B cell (primary cell): ENCODE data around the gene PINK1. TPM values are rescaled to one million over a fixed set of nuclear protein-coding genes. Genes with fewer than 3 reads are reported as not detected.

ENCODE experiments used
- ATAC-seq: fragments of 200-7000 bp; cut with Tn5 transposase; one replicate; pipeline ENCODE4 v1.10.0; 2021; ENCODE audit warnings: low read depth, mild to moderate bottlenecking, moderate number of reproducible peaks, moderate library complexity
- CTCF ChIA-PET: fragments of 350-600 bp; sonication (Branson Sonifier 250); formaldehyde crosslinking; loops from one replicate; lab custom pipeline; 2021; ENCODE audit warnings: antibody characterized with exemption, inconsistent platforms; lab: Charles Lee
- POLR2A ChIA-PET: fragments of 350-600 bp; sonication (Branson Sonifier 250); formaldehyde crosslinking; loops from one replicate; lab custom pipeline; 2021; ENCODE audit warnings: antibody characterized with exemption; lab: Charles Lee
- DNase-seq: peaks from one replicate; pipeline ENCODE4 v3.0.0; 2013
- H2AFZ ChIP-seq: 2 replicates; pipeline ENCODE4 v1.6.1; 2012; ENCODE audit warnings: mild to moderate bottlenecking, low read depth, low read length; ENCODE audit not compliant: insufficient read depth, poor library complexity, severe bottlenecking
- H3K27ac ChIP-seq, 2 donors: 1 replicate in 1 of 2; 2 replicates in 1 of 2; pipeline ENCODE4 v1.5.1; 2012 to 2013; ENCODE audit warnings: low read length in 2 of 2, mild to moderate bottlenecking in 2 of 2, moderate library complexity in 1 of 2
- H3K27me3 ChIP-seq, 4 experiments: fragments of 200-600 bp in 1 of 4; sonication (generic) in 1 of 4; replicated peaks in 1 of 4; 1 replicate in 2 of 4; 2 replicates in 2 of 4; pipeline versions ENCODE4 v1.6.1 to v1.7.0; 2013 to 2016; ENCODE audit warnings: low read length in 3 of 4, mild to moderate bottlenecking in 2 of 4, mixed read lengths in 1 of 4, moderate library complexity in 1 of 4; ENCODE audit not compliant: insufficient read depth in 4 of 4, control insufficient read depth in 3 of 4; ENCODE audit errors: control extremely low read depth in 1 of 4
- H3K36me3 ChIP-seq, 2 experiments: replicated peaks in 1 of 2; 1 replicate in 1 of 2; 2 replicates in 1 of 2; pipeline versions ENCODE4 v1.6.1 to v1.7.1; 2013; ENCODE audit warnings: low read length in 1 of 2; ENCODE audit not compliant: insufficient read depth in 2 of 2, control insufficient read depth in 1 of 2; ENCODE audit errors: control extremely low read depth in 1 of 2, extremely low read depth in 1 of 2
- H3K4me1 ChIP-seq, 2 donors: fragments of 200-600 bp in 1 of 2; sonication (generic) in 1 of 2; 1 replicate in 1 of 2; 2 replicates in 1 of 2; pipeline versions ENCODE4 v1.5.1 to v1.6.1; 2013 to 2017; ENCODE audit warnings: low read length in 2 of 2; ENCODE audit not compliant: control insufficient read depth in 2 of 2, insufficient read depth in 2 of 2
- H3K4me2 ChIP-seq: replicated peaks from 2 replicates; pipeline ENCODE3; 2012; ENCODE audit warnings: mild to moderate bottlenecking, low read depth, low read length; ENCODE audit not compliant: poor library complexity, severe bottlenecking
- H3K4me3 ChIP-seq, 5 experiments: fragments of 200-600 bp in 1 of 5; sonication (generic) in 1 of 5; 1 replicate in 3 of 5; 2 replicates in 2 of 5; pipeline versions ENCODE4 v1.5.1 to v1.7.0; 2011 to 2016; ENCODE audit warnings: low read length in 4 of 5, mild to moderate bottlenecking in 4 of 5, low read depth in 2 of 5, control low read depth in 1 of 5, moderate library complexity in 1 of 5; ENCODE audit not compliant: insufficient read depth in 1 of 5; ENCODE audit errors: control extremely low read depth in 1 of 5, extremely low read depth in 1 of 5
- H3K79me2 ChIP-seq: fragments of 200-600 bp; sonication (generic); one replicate; pipeline ENCODE4 v1.6.0; 2016; ENCODE audit warnings: low read length; ENCODE audit not compliant: control insufficient read depth, insufficient read depth
- H3K9ac ChIP-seq: fragments of 200-600 bp; sonication (generic); 2 replicates; pipeline ENCODE4 v1.6.1; 2017; ENCODE audit warnings: mild to moderate bottlenecking, low read length, moderate library complexity
- H3K9me3 ChIP-seq, 3 donors: one replicate each; pipeline versions ENCODE4 v1.6.1 to v1.7.1; 2013; ENCODE audit warnings: low read length in 2 of 3; ENCODE audit not compliant: control insufficient read depth in 2 of 3, insufficient read depth in 1 of 3; ENCODE audit errors: control extremely low read depth in 1 of 3
- H4K20me1 ChIP-seq: 2 replicates; pipeline ENCODE4 v1.6.0; 2012; ENCODE audit warnings: mild to moderate bottlenecking, low read length; ENCODE audit not compliant: insufficient read depth, control insufficient read depth, poor library complexity, severe bottlenecking
- H3K27ac Mint-ChIP-seq: one replicate; pipeline ENCODE4 v1.8.0; 2021; ENCODE audit warnings: mixed read lengths
- H3K27me3 Mint-ChIP-seq: one replicate; pipeline ENCODE4 v1.8.0; 2021; ENCODE audit warnings: mixed read lengths
- H3K4me1 Mint-ChIP-seq: one replicate; pipeline ENCODE4 v1.8.0; 2021; ENCODE audit warnings: mixed read lengths
- H3K4me3 Mint-ChIP-seq: one replicate; pipeline ENCODE4 v1.8.0; 2021; ENCODE audit warnings: mixed read lengths
- H3K9me3 Mint-ChIP-seq: one replicate; pipeline ENCODE4 v1.8.0; 2022; ENCODE audit warnings: mixed read lengths; ENCODE audit not compliant: insufficient read depth
- EZH2 ChIP-seq: IDR thresholded peaks from 2 replicates; pipeline ENCODE4 v1.6.1; 2012; ENCODE audit warnings: borderline replicate concordance, low read depth, mild to moderate bottlenecking, moderate library complexity, low read length; ENCODE audit not compliant: insufficient read depth, poor library complexity, severe bottlenecking
- WGBS: methylation state at CpG from one replicate; pipeline ENCODE4 v1.1.5; 2013; ENCODE audit warnings: missing lambda C conversion rate; ENCODE audit not compliant: insufficient coverage; 5-methylcytosine and 5-hydroxymethylcytosine counted together
- intact Hi-C: fragments of 100-400 bp; cut with micrococcal nuclease; formaldehyde crosslinking; loops from one replicate; pipeline ENCODE4 v1.10.0; 2022
- polyA plus RNA-seq: library from polyadenylated mRNA; depleted of rRNA; stranded (reverse); fragments of >200 nt; gene quantifications from 2 replicates; pipeline ENCODE4 v1.2.3, GENCODE V29; 2012
- total RNA-seq, 2 donors: library from RNA; stranded (reverse); fragments of 120-200 nt in 1 of 2; gene quantifications; 1 replicate in 1 of 2; 2 replicates in 1 of 2; pipeline versions ENCODE4 v1.2.3 to v1.2.4, GENCODE V29; 2013 to 2022
- TF ChIP-seq, protein P1 (sequence below): fragments of 200-600 bp; IDR thresholded peaks from one replicate; pipeline ENCODE4 v1.8.0; 2022; ENCODE audit warnings: antibody characterized with exemption, mild to moderate bottlenecking

The PINK1 gene
- total and polyA plus RNA-seq, 2 donors (not counting 1 experiment from before 2014, with no cell fraction given): 5.8 to 14.3 TPM

DNA sequence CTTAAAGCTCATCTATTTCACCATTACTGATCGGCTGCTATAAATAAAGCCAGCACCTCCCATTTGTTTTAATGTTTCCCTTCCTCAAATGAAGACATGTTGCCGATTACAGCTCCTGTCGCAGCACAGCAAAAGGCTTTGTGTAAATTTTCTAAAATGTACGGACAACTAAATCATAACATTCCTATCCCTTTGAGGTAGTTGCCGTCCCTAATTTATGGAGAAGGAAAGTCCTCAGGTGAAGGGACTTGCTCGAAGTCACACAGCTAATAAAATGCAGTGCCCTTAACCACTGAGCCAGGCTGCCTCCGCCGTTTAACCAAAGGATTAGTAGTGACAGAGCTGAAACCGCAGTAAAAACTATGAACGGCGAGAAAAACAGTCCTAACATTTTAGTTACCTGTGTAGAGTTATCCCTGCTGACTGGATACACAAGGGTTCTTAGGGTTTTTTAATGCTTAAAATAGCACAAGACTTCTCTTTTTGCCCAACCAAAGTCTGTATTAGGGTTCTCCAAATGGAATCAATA is 871 bp downstream of the PINK1 start:
- ChIA-PET CTCF (interaction anchor here (0.6 to 3.2 kb wide), 12 partner anchors 9 to 510 kb away, joined by 3 to 21 read pairs (median 4); partner anchors contain the start of genes DDOST and MUL1), POLR2A (interaction anchor here (0.6 to 1.5 kb wide), 5 partner anchors 27 to 752 kb away, joined by 3 to 5 read pairs (median 3); partner anchors contain the start of genes DDOST, MUL1 and OTUD3)
- Histone ChIP-seq H3K36me3 (peaks cover 0 to 2% of the 10 kb centered on the region in 2 experiments), H3K9ac (peak overlapping the region; percentile 69), H3K4me1 (peaks cover 8 to 16% of the 10 kb centered on the region in 2 donors), H3K4me2 (peak overlapping the region; percentile 100), H2AFZ (peak overlapping the region; percentile 100), H4K20me1 (no peaks in the 10 kb centered on the region), H3K27ac (peak overlapping the region; percentile 48 to 59), H3K9me3 (no peaks in the 10 kb centered on the region), H3K4me3 (peak overlapping the region; percentile 56 to 98 (median 90)), H3K27me3 (no peaks in the 10 kb centered on the region), H3K79me2 (no peaks in the 10 kb centered on the region)
- Mint-ChIP-seq H3K4me3 (peak overlapping the region; percentile 93), H3K4me1 (peaks cover 14% of the 10 kb centered on the region), H3K27me3 (no peaks in the 10 kb centered on the region), H3K27ac (peak overlapping the region; percentile 85), H3K9me3 (peaks cover under 1% of the 10 kb centered on the region)
- WGBS: 0% methylated on average over 4 of the region's 11 CpGs
- TF ChIP-seq, protein P1, sequence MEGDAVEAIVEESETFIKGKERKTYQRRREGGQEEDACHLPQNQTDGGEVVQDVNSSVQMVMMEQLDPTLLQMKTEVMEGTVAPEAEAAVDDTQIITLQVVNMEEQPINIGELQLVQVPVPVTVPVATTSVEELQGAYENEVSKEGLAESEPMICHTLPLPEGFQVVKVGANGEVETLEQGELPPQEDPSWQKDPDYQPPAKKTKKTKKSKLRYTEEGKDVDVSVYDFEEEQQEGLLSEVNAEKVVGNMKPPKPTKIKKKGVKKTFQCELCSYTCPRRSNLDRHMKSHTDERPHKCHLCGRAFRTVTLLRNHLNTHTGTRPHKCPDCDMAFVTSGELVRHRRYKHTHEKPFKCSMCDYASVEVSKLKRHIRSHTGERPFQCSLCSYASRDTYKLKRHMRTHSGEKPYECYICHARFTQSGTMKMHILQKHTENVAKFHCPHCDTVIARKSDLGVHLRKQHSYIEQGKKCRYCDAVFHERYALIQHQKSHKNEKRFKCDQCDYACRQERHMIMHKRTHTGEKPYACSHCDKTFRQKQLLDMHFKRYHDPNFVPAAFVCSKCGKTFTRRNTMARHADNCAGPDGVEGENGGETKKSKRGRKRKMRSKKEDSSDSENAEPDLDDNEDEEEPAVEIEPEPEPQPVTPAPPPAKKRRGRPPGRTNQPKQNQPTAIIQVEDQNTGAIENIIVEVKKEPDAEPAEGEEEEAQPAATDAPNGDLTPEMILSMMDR: no peak
- no peak for TF ChIP-seq EZH2
- DNase-seq: no peak
- intact Hi-C loops: loop anchor here (1.0 to 5.0 kb wide), 3 partner anchors 127 to 1818 kb away; partner anchors contain the start of gene ZBTB40
- ATAC-seq: no peak

- Mint-ChIP-seq H3K27me3 (no peaks in the 10 kb centered on the region), H3K4me1 (peaks cover 14% of the 10 kb centered on the region), H3K9me3 (no peaks in the 10 kb centered on the region), H3K27ac (peak overlapping the region; percentile 85), H3K4me3 (peak overlapping the region; percentile 93)
- TF ChIP-seq, protein P1: no peak
- no peak for TF ChIP-seq EZH2
- H3K4me2 ChIP-seq: peak overlapping the region; percentile 100
- peak overlapping the region; percentile 100 for H2AFZ ChIP-seq
- DNase-seq (no peak), ATAC-seq (no peak)
- peaks cover 8 to 16% of the 10 kb centered on the region in 2 donors for H3K4me1 ChIP-seq
- peaks cover 0 to 2% of the 10 kb centered on the region in 2 experiments for H3K36me3 ChIP-seq
- CTCF ChIA-PET: interaction anchor here (0.9 to 3.2 kb wide), 6 partner anchors 9 to 112 kb away, joined by 3 to 21 read pairs (median 10); partner anchors contain the start of gene DDOST
- H3K79me2 ChIP-seq: no peaks in the 10 kb centered on the region
- WGBS: 0% methylated on average over 4 of the region's 4 CpGs
- no peaks in the 10 kb centered on the region for H4K20me1 ChIP-seq
- H3K4me3 ChIP-seq: peak overlapping the region; percentile 56 to 98 (median 90)
- no peaks in the 10 kb centered on the region for H3K9me3 ChIP-seq
- POLR2A ChIA-PET: interaction anchor here (1.1 to 1.5 kb wide), 2 partner anchors 27 to 126 kb away, joined by 3 to 5 read pairs; partner anchors contain the start of genes DDOST and MUL1
- H3K9ac ChIP-seq: peak overlapping the region; percentile 69
- peak overlapping the region in 1 of 2 donors; percentile 48 for H3K27ac ChIP-seq
- no peaks in the 10 kb centered on the region for H3K27me3 ChIP-seq
- intact Hi-C loops: loop anchor here (1.0 to 5.0 kb wide), 3 partner anchors 127 to 1818 kb away; partner anchors contain the start of gene ZBTB40
Observed at GRCh38 chr1:20634594-20635084, 1.4 kb downstream of the PINK1 start.
